ENCODE data around the gene B3GNT5.

The B3GNT5 gene

DNA sequence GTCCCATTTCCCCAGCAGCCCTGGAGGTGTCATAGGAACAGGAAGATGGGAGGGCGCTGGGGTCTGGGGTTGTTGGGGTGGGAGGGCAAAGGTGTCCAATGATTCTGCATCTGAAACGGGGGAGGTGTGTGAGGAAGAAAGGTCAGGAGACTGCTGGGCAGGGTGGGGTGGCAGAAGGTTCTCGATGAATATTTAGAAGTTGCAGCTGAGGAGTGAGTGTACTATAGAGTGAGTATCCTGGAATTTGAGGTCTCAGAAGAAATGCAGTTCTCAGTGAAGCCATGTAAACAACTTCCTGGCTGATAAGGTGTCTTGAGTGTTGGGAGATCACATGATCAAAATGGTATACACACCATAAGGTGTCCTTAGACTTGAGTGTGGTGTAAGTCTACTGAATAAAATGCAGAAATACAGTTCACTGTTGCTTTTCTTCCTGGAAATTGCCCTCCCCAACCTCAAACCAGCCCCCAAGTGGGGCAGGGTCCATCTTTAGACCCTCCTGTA is 9.9 kb downstream of the B3GNT5 start:
- Mint-ChIP-seq H3K36me3 (ENCODE audit: insufficient read depth) (peaks cover 3% of the 10 kb centered on the region), H3K4me1 (ENCODE audit: low read depth in 2 of 2) (no peaks in the 10 kb centered on the region), H3K27me3 (peaks cover 5 to 8% of the 10 kb centered on the region in 2 donors), H3K27ac (no peak overlapping the region), H3K4me3 (no peak overlapping the region), H3K9me3 (no peaks in the 10 kb centered on the region)
- DNase-seq (no peak), ATAC-seq (replicated peaks) (no peak)

DNA sequence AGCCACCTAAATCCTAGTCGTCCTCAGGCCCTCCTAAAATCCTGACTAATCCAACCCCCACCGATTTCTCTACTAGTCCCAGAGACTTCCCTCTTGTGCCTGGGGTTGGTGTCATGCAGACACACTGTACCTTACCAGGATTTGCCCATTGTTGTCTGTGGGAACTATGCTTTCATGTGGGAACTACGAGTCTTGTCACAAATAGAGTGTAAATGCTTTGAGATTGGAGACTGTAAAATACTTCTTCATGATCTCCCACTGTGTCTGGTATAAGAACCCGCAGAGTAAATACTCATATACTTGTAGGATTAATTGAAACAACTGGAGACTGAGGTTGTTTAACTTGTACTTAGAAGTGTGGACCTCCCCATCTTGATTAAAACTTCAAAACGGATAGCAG is 11.2 kb downstream of the B3GNT5 start:
- no peaks in the 10 kb centered on the region for H3K9me3 Mint-ChIP-seq
- no peaks in the 10 kb centered on the region for H3K36me3 Mint-ChIP-seq (ENCODE audit: insufficient read depth)
- DNase-seq (no peak), ATAC-seq (replicated peaks) (no peak)
- no peak overlapping the region for H3K27ac Mint-ChIP-seq
- no peaks in the 10 kb centered on the region for H3K27me3 Mint-ChIP-seq
- H3K4me1 Mint-ChIP-seq (ENCODE audit: low read depth in 2 of 2) = no peaks in the 10 kb centered on the region
- no peak overlapping the region for H3K4me3 Mint-ChIP-seq

DNA sequence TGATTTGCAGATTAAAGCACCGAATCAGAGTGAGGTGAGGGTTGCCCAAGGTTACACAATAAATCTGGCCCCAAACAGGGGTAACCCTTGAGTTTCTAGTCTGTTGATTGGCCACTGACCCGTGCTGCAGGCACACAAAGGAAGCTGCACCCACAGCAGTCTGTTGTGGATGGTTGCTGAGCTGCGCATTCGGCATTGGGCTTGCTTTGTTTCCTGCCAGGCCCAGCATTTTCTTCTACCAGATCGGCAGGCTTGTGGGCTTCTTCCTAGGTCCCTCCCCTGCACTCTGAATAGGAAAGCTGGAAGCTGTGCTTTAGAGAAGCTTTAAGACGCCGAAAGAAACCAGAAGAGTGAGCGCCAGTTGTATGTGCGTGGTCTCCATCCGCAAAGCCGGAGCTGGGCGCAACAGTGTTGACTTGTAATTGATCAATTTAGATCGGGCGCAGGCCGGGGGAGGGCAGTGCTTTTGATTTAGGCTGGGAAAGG is 12.1 kb downstream of the B3GNT5 start:
- no peaks in the 10 kb centered on the region for H3K9me3 Mint-ChIP-seq
- H3K27me3 Mint-ChIP-seq = no peaks in the 10 kb centered on the region
- H3K4me1 Mint-ChIP-seq (ENCODE audit: low read depth in 2 of 2) = no peaks in the 10 kb centered on the region
- DNase-seq (no peak), ATAC-seq (replicated peaks) (no peak)
- H3K4me3 Mint-ChIP-seq = no peak overlapping the region
- H3K36me3 Mint-ChIP-seq (ENCODE audit: insufficient read depth) = no peaks in the 10 kb centered on the region
- no peak overlapping the region for H3K27ac Mint-ChIP-seq

DNA sequence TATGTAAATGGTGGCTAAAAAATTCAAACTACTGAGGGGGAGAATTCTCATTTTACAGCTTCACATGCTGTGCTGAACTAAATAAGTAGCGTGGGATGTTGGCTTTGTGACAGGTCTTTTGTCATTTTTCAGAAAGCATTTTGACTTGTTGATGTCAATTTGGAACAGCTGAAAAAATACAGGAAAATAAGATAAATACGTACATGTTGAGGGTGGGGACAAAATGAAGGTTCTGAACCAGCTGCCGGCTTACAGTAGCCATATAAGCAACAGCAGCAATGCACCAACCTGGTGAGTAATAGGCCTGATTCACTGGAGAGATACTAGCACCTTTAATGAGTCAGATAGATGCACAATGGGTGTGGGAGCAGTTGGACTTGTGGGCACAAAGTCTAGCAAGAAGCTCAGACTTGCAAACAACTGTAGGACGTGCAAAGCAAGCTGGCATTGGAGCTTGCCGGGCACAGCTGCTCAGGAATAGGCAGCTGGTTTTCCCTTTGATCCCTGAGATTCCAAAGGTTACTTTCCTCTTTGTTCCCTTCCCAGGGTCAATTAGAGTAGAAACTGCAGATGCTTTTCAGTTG is 12.9 kb downstream of the B3GNT5 start:
- H3K27me3 Mint-ChIP-seq = no peaks in the 10 kb centered on the region
- H3K4me3 Mint-ChIP-seq = no peak overlapping the region
- no peaks in the 10 kb centered on the region for H3K9me3 Mint-ChIP-seq
- H3K27ac Mint-ChIP-seq = no peak overlapping the region
- no peaks in the 10 kb centered on the region for H3K4me1 Mint-ChIP-seq (ENCODE audit: low read depth in 2 of 2)
- ATAC-seq (replicated peaks) (no peak), DNase-seq (no peak)
- H3K36me3 Mint-ChIP-seq (ENCODE audit: insufficient read depth) = no peaks in the 10 kb centered on the region

DNA sequence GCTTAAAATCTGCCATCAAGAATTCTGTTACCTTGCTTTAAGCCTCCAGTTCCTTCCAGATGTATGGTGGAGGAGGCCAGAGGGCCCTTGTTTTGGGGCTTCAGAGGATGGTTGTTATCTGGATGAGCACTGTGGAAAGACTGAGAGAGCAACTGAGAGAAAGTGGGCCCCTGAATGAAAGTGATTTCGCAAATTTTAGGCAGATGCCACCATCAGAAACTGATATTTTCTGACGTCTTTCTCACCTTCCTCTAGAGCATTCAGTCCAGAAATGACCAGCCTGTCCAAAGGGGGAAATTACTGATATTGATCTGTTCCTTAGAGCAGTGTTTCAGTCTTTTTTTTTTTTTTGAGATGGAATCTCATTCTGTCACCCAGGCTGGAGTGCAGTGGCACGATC is 13.4 kb downstream of the B3GNT5 start:
- Mint-ChIP-seq H3K9me3 (no peaks in the 10 kb centered on the region), H3K27me3 (no peaks in the 10 kb centered on the region), H3K4me3 (no peak overlapping the region), H3K4me1 (ENCODE audit: low read depth in 2 of 2) (no peaks in the 10 kb centered on the region), H3K27ac (no peak overlapping the region), H3K36me3 (ENCODE audit: insufficient read depth) (no peaks in the 10 kb centered on the region)
- ATAC-seq (replicated peaks) (no peak), DNase-seq (no peak)

DNA sequence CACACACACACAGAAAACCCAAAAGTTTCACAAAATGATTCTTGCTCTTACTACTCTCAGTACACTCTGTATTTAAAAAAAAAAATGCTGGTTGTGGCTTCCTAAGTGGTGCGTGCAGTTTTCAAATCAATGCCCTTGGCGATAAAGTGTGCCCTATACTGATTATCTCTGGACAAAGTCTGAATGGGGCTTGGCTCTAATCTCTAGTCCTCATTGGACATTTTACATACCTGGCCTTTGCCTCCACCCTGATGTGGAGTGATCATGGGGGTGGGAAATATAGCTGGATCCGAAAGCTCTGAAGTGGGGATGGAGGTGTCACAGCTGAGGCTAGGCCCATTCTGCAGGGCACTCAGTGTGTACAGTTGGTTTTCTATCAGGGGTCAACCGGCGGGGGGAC is 14.1 kb downstream of the B3GNT5 start:
- Mint-ChIP-seq H3K9me3 (no peaks in the 10 kb centered on the region), H3K27ac (no peak overlapping the region), H3K4me3 (no peak overlapping the region), H3K4me1 (ENCODE audit: low read depth in 2 of 2) (no peaks in the 10 kb centered on the region), H3K36me3 (ENCODE audit: insufficient read depth) (no peaks in the 10 kb centered on the region), H3K27me3 (no peaks in the 10 kb centered on the region)
- ATAC-seq (replicated peaks) = no peak
- DNase-seq = no peak

DNA sequence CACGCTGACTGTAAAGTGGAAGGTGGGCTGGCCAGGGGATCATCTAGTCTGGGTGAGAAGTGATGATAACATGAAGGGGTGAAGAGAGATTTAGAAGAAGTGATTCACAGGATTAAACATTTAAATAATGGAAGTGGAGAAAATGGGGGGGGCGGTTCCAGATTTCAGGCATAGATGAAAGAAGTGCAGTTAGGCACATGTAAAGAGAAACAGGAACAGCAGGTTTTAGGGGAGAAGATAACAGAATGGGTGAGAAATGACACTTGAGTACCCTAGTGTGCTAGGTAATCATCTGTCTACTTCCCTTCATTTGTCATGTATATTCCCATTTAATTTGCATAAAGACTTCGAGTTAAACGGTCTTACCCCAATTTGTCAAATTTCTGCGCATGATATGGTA is 15.3 kb downstream of the B3GNT5 start:
- no peaks in the 10 kb centered on the region for H3K4me1 Mint-ChIP-seq (ENCODE audit: low read depth in 2 of 2)
- H3K9me3 Mint-ChIP-seq = no peaks in the 10 kb centered on the region
- no peaks in the 10 kb centered on the region for H3K27me3 Mint-ChIP-seq
- no peak overlapping the region for H3K27ac Mint-ChIP-seq
- DNase-seq (no peak), ATAC-seq (replicated peaks) (no peak)
- H3K4me3 Mint-ChIP-seq = no peak overlapping the region
- H3K36me3 Mint-ChIP-seq (ENCODE audit: insufficient read depth) = no peaks in the 10 kb centered on the region

DNA sequence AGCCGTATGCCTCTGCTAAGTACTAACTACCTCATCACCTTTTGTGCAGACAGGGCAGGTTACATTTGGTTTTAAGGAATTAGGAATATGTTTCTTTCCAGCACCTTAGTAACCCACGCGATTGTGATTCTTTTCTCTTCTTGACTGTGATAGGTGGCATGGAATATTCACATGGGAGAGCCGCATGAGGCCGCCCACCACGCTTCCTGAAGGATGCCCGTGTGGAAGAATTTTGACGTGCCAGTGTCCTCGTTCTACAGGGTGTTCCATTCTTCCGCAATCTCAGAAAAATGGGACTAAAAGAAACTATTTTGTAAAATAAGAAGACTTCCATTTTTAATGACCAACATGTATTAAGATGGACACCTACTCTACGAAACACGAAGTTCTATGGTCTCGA is 16.3 kb downstream of the B3GNT5 start:
- H3K36me3 Mint-ChIP-seq (ENCODE audit: insufficient read depth) = no peaks in the 10 kb centered on the region
- H3K4me1 Mint-ChIP-seq (ENCODE audit: low read depth in 2 of 2) = no peaks in the 10 kb centered on the region
- H3K9me3 Mint-ChIP-seq = no peaks in the 10 kb centered on the region
- no peaks in the 10 kb centered on the region for H3K27me3 Mint-ChIP-seq
- H3K27ac Mint-ChIP-seq = no peak overlapping the region
- no peak for ATAC-seq (replicated peaks)
- no peak for DNase-seq
- H3K4me3 Mint-ChIP-seq = no peak overlapping the region

DNA sequence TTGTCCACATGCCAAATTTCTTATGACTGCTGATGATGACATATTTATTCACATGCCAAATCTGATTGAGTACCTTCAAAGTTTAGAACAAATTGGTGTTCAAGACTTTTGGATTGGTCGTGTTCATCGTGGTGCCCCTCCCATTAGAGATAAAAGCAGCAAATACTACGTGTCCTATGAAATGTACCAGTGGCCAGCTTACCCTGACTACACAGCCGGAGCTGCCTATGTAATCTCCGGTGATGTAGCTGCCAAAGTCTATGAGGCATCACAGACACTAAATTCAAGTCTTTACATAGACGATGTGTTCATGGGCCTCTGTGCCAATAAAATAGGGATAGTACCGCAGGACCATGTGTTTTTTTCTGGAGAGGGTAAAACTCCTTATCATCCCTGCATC is 17.3 kb downstream of the B3GNT5 start:
- Mint-ChIP-seq H3K4me1 (ENCODE audit: low read depth in 2 of 2) (no peaks in the 10 kb centered on the region), H3K27ac (no peak overlapping the region), H3K27me3 (no peaks in the 10 kb centered on the region), H3K36me3 (ENCODE audit: insufficient read depth) (no peaks in the 10 kb centered on the region), H3K4me3 (no peak overlapping the region), H3K9me3 (no peaks in the 10 kb centered on the region)
- ATAC-seq (replicated peaks) (no peak), DNase-seq (no peak)

DNA sequence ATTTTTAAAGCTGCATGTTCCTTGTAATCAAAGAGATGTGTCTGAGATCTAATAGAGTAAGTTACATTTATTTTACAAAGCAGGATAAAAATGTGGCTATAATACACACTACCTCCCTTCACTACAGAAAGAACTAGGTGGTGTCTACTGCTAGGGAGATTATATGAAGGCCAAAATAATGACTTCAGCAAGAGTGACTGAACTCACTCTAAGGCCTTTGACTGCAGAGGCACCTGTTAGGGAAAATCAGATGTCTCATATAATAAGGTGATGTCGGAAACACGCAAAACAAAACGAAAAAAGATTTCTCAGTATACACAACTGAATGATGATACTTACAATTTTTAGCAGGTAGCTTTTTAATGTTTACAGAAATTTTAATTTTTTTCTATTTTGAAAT is 19.1 kb downstream of the B3GNT5 start:
- no peaks in the 10 kb centered on the region for H3K36me3 Mint-ChIP-seq (ENCODE audit: insufficient read depth)

DNA sequence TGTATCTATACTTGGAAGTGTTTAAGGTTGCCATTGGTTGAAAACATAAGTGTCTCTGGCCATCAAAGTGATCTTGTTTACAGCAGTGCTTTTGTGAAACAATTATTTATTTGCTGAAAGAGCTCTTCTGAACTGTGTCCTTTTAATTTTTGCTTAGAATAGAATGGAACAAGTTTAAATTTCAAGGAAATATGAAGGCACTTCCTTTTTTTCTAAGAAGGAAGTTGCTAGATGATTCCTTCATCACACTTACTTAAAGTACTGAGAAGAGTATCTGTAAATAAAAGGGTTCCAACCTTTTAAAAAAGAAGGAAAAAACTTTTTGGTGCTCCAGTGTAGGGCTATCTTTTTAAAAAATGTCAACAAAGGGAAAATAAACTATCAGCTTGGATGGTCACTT is 19.7 kb downstream of the B3GNT5 start:
- no peak overlapping the region for H3K4me3 Mint-ChIP-seq
- ATAC-seq (replicated peaks) (no peak), DNase-seq (no peak)
- H3K27ac Mint-ChIP-seq = no peak overlapping the region
- no peaks in the 10 kb centered on the region for H3K27me3 Mint-ChIP-seq
- no peaks in the 10 kb centered on the region for H3K9me3 Mint-ChIP-seq
- H3K4me1 Mint-ChIP-seq (ENCODE audit: low read depth in 2 of 2) = no peaks in the 10 kb centered on the region
- H3K36me3 Mint-ChIP-seq (ENCODE audit: insufficient read depth) = no peaks in the 10 kb centered on the region

More for the DNA sequence above, 19.1 kb downstream of the B3GNT5 start:
- no peak for ATAC-seq (replicated peaks)
- H3K4me3 Mint-ChIP-seq = no peak overlapping the region
- no peaks in the 10 kb centered on the region for H3K27me3 Mint-ChIP-seq
- no peaks in the 10 kb centered on the region for H3K4me1 Mint-ChIP-seq (ENCODE audit: low read depth in 2 of 2)
- no peak overlapping the region for H3K27ac Mint-ChIP-seq
- DNase-seq = no peak
- H3K9me3 Mint-ChIP-seq = no peaks in the 10 kb centered on the region

DNA sequence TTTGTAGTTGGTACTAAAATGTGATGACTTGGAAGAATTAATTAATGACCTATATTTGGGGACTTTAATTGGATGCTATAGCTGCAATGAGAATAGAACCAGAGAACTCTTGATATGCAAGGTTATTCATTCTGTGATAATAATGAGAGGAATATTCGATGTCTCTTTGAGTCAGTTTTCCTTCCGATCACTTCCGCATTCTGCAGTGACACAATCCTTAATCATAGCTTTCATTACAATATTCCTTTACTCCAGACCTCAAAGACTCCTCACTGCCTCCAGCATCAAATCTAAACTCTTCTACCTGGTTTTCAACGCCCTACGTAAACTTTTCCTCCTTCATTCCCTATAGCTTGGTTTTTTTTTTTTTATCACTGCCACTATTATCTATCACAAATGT is 21.6 kb downstream of the B3GNT5 start:
- ATAC-seq (replicated peaks) (no peak), DNase-seq (no peak)
- Mint-ChIP-seq H3K36me3 (ENCODE audit: insufficient read depth) (peaks cover 3% of the 10 kb centered on the region), H3K4me1 (ENCODE audit: low read depth in 2 of 2) (no peaks in the 10 kb centered on the region), H3K27ac (no peak overlapping the region), H3K27me3 (no peaks in the 10 kb centered on the region), H3K4me3 (no peak overlapping the region), H3K9me3 (no peaks in the 10 kb centered on the region)

DNA sequence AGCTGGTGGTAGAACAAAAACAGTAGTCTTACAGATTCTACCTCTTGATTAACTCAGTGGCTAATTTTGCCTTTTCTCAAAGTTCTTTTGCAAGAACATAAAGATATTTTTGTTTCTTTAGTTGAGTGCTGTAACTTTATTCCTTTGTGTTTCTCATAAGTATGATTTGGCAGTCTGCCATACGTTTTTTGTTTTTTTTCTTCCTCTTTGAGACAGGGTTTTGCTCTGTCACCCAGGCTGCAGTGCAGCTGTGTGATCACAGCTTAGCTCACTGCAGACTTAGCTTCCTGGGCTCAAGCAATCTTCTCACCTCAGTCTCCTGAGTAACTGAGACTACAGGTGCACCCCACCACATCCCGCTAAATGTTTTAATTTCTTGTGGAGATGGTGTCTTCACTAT is 22.4 kb downstream of the B3GNT5 start:
- no peak for DNase-seq
- H3K27me3 Mint-ChIP-seq = no peaks in the 10 kb centered on the region
- ATAC-seq (replicated peaks) = no peak
- no peaks in the 10 kb centered on the region for H3K9me3 Mint-ChIP-seq
- H3K4me3 Mint-ChIP-seq = no peak overlapping the region
- no peaks in the 10 kb centered on the region for H3K4me1 Mint-ChIP-seq (ENCODE audit: low read depth in 2 of 2)
- H3K27ac Mint-ChIP-seq = no peak overlapping the region
- H3K36me3 Mint-ChIP-seq (ENCODE audit: insufficient read depth) = peaks cover 3% of the 10 kb centered on the region

DNA sequence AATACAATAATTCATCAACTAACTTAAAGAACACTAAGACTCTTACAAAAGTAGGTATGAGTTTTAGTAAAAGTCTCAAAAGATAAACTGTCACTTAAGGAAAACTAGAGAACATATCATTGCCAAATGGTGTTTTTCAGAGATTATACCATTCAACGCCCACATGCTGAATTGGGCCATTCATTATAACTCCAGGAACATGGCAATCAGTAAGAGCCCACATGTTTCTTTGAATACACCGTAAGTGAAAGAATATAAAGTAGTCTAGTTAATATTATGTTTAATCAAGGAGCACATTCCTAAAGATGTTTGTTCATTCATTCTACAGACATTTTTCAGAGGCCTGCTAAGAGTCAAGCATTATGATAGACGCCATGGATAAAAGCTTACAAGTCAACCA is 22.9 kb downstream of the B3GNT5 start:
- no peaks in the 10 kb centered on the region for H3K4me1 Mint-ChIP-seq (ENCODE audit: low read depth in 2 of 2)
- ATAC-seq (replicated peaks) (no peak), DNase-seq (no peak)
- no peak overlapping the region for H3K27ac Mint-ChIP-seq
- no peaks in the 10 kb centered on the region for H3K9me3 Mint-ChIP-seq
- no peak overlapping the region for H3K4me3 Mint-ChIP-seq
- peaks cover 3% of the 10 kb centered on the region for H3K36me3 Mint-ChIP-seq (ENCODE audit: insufficient read depth)
- no peaks in the 10 kb centered on the region for H3K27me3 Mint-ChIP-seq

DNA sequence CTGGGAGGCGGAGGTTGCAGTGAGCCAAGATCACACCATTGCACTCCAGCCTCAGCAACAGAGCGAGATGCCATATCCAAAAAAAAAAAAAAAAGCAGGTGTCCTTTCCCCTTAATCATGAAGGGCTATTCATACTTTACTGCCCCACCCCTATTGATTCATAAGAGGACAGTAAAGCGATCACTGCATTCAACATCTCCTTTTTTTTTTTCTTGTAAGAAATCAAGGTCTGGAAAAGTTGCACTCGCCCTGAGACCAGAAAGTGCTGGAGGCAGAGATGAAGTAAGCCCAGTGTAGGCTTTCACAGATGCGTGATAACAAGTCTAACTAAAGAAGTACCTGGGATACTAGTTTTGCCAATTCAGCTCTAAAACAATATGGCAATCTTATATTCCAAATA is 24.2 kb downstream of the B3GNT5 start:
- Mint-ChIP-seq H3K4me3 (no peak overlapping the region), H3K27me3 (no peaks in the 10 kb centered on the region)

More for the DNA sequence above, 24.2 kb downstream of the B3GNT5 start:
- no peaks in the 10 kb centered on the region for H3K4me1 Mint-ChIP-seq (ENCODE audit: low read depth in 2 of 2)
- no peaks in the 10 kb centered on the region for H3K9me3 Mint-ChIP-seq
- no peak for ATAC-seq (replicated peaks)
- DNase-seq = no peak
- H3K36me3 Mint-ChIP-seq (ENCODE audit: insufficient read depth) = peaks cover 3% of the 10 kb centered on the region
- H3K27ac Mint-ChIP-seq = no peak overlapping the region
